GM23248 (cell line): ENCODE measurements around the gene MAP4K1. TPM values are rescaled to one million over a fixed set of nuclear protein-coding genes. Genes with fewer than 3 reads are reported as not detected.
"Not testable (repeated sequence)": the region's sequence is repeated elsewhere in the genome, so short reads cannot be mapped to it uniquely, and the experiment has no call there.

Experiments
- DNase-seq: peaks from one replicate; pipeline ENCODE4 v3.0.0-alpha.2; 2015
- H2AFZ ChIP-seq: fragments of 200-600 bp; sonication (generic); 2 replicates; pipeline ENCODE4 v1.6.1; 2016; ENCODE audit warnings: antibody characterized with exemption
- H3F3A ChIP-seq: fragments of 200-600 bp; sonication (generic); 2 replicates; pipeline ENCODE4 v1.6.1; 2016; ENCODE audit warnings: mild to moderate bottlenecking, antibody characterized with exemption, mixed run types; ENCODE audit not compliant: insufficient read depth
- H3K27ac ChIP-seq: fragments of 200-600 bp; sonication (generic); 2 replicates; pipeline ENCODE4 v1.5.1; 2016; ENCODE audit warnings: mild to moderate bottlenecking
- H3K27me3 ChIP-seq: fragments of 200-600 bp; sonication (generic); replicated peaks from 2 replicates; pipeline ENCODE4 v1.6.1; 2016; ENCODE audit warnings: mild to moderate bottlenecking; ENCODE audit not compliant: insufficient read depth
- H3K36me3 ChIP-seq: fragments of 200-600 bp; sonication (generic); 2 replicates; pipeline ENCODE4 v1.6.1; 2016; ENCODE audit warnings: low read depth, mild to moderate bottlenecking
- H3K4me1 ChIP-seq: fragments of 200-600 bp; sonication (generic); 2 replicates; pipeline ENCODE4 v1.6.1; 2016; ENCODE audit warnings: mild to moderate bottlenecking; ENCODE audit not compliant: insufficient read depth
- H3K4me2 ChIP-seq: fragments of 200-600 bp; sonication (generic); one replicate; pipeline ENCODE4 v1.6.1; 2016; ENCODE audit warnings: mild to moderate bottlenecking; ENCODE audit not compliant: unreplicated experiment
- H3K4me3 ChIP-seq: fragments of 200-600 bp; sonication (generic); 2 replicates; pipeline ENCODE4 v1.5.1; 2016; ENCODE audit warnings: mild to moderate bottlenecking
- H3K79me2 ChIP-seq: fragments of 200-600 bp; sonication (generic); 2 replicates; pipeline ENCODE4 v1.6.1; 2016; ENCODE audit warnings: mild to moderate bottlenecking; ENCODE audit not compliant: insufficient read depth
- H3K9ac ChIP-seq: fragments of 200-600 bp; sonication (generic); 2 replicates; pipeline ENCODE4 v1.6.1; 2016; ENCODE audit warnings: mild to moderate bottlenecking
- H3K9me2 ChIP-seq: fragments of 200-600 bp; sonication (generic); 2 replicates; pipeline ENCODE4 v1.6.1; 2016; ENCODE audit warnings: mixed run types, mild to moderate bottlenecking, moderate library complexity; ENCODE audit not compliant: insufficient read depth
- H3K9me3 ChIP-seq: fragments of 200-600 bp; sonication (generic); one replicate; pipeline ENCODE4 v1.6.1; 2017; ENCODE audit warnings: low read depth
- H4K20me1 ChIP-seq: fragments of 200-600 bp; sonication (generic); 2 replicates; pipeline ENCODE4 v1.6.0; 2016; ENCODE audit not compliant: insufficient read depth
- EZH2 ChIP-seq: fragments of 200-600 bp; sonication (generic); IDR thresholded peaks from 2 replicates; pipeline ENCODE4 v1.6.1; 2018; ENCODE audit warnings: antibody characterized with exemption, mild to moderate bottlenecking; ENCODE audit not compliant: insufficient read depth, poor library complexity, severe bottlenecking
- EZH2phosphoT487 ChIP-seq: fragments of 200-600 bp; sonication (generic); IDR thresholded peaks from 2 replicates; pipeline ENCODE4 v1.6.1; 2018; ENCODE audit warnings: antibody characterized with exemption, moderate library complexity, mild to moderate bottlenecking, low read depth; ENCODE audit not compliant: insufficient read depth
- WGBS, 2 experiments: methylation state at CpG; one replicate each; pipeline ENCODE4 v1.1.6; 2015 to 2017; ENCODE audit warnings: low lambda C conversion rate in 2 of 2, low coverage in 1 of 2; ENCODE audit errors: missing lambda C conversion rate in 2 of 2; 5-methylcytosine and 5-hydroxymethylcytosine counted together
- in situ Hi-C: fragments of 300-500 bp; cut with MboI; formaldehyde crosslinking; loops from 2 replicates; pipeline ENCODE4 v1.15.0; 2020
- polyA plus RNA-seq: library from polyadenylated mRNA; unstranded; fragments of >200 nt; fragmentation: Nextera tagmentation; extraction: Ambion mirVana; gene quantifications from 2 replicates; pipeline ENCODE4 v1.2.1, GENCODE V29; 2016
- total RNA-seq: library from RNA; depleted of rRNA; stranded (reverse); fragments of >200 nt; shearing (Covaris generic); gene quantifications from 2 replicates; pipeline ENCODE4 v1.2.3, GENCODE V29; 2014

MAP4K1 gene
- total and polyA plus RNA-seq, 2 experiments from 2014 or later = 0.63 TPM; not detected in 1

DNA sequence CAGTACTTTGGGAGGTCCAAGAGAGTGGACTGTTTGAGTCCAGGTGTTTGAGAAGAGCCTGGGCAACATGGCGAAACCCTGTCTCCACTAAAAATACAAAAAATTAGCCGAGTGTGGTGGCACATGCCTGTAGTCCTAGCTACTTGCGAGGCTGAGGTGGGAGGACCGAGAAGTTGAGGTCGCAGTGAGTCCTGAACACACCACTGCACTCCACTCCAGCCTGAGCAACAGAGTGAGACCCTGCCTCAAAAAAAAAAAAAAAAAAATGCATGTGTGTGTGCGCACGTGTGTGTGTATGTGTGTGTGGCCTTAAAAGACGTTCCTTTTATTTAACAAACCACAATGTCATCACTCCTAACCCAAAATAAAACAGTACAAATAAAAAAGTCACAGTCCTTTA lies 62.6 kb downstream of the MAP4K1 start:
- in situ Hi-C loops = no loop called here
- Histone ChIP-seq H3F3A (peaks cover 3% of the 10 kb centered on the region; the same call in 1 of the 2 replicates), H3K27ac (no peak overlapping the region), H3K4me2 (no peak overlapping the region), H3K4me3 (no peak overlapping the region), H3K79me2 (no peaks in the 10 kb centered on the region), H2AFZ (no peak overlapping the region), H4K20me1 (no peaks in the 10 kb centered on the region), H3K36me3 (no peaks in the 10 kb centered on the region), H3K9ac (no peak overlapping the region), H3K9me2 (no peaks in the 10 kb centered on the region), H3K27me3 (no peaks in the 10 kb centered on the region), H3K9me3 (no peaks in the 10 kb centered on the region), H3K4me1 (peaks cover 7% of the 10 kb centered on the region)
- WGBS, 2 experiments = 31 to 36% methylated on average over 8 of the region's 8 CpGs
- no peak for DNase-seq
- TF ChIP-seq EZH2phosphoT487 (no peak), EZH2 (no peak)

DNA sequence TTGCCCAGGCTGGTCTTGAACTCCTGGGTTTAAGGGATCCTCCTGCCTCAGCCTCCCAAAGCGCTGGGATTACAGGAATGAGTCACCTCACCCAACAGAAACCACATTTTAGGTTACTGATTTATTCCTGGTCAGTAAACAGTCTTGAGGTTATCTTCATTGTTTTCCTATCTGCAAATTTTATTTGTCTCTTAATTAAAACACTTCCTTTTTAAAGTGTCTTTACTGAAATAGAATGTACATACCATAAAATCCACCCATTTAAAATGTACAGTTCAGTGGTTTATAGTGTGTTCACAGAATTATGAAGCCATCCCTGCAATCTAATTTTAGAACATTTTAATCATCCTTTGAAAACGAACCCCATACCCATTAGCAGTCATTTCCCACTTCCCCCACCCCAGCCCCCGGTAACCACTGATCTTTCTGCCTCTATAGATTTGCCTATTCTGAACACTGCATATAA lies 63.0 kb downstream of the MAP4K1 start:
- Histone ChIP-seq H3K4me2 (no peak overlapping the region), H3K27me3 (no peaks in the 10 kb centered on the region), H3K27ac (no peak overlapping the region), H3K79me2 (no peaks in the 10 kb centered on the region), H3K4me1 (peaks cover 3% of the 10 kb centered on the region), H3K9me3 (no peaks in the 10 kb centered on the region), H3K9me2 (no peaks in the 10 kb centered on the region), H3K36me3 (no peaks in the 10 kb centered on the region), H3F3A (no peaks in the 10 kb centered on the region), H3K9ac (no peak overlapping the region), H3K4me3 (no peak overlapping the region), H2AFZ (no peak overlapping the region), H4K20me1 (no peaks in the 10 kb centered on the region)
- 14 to 16% methylated on average over 3 of the region's 3 CpGs for WGBS, 2 experiments
- no peak for DNase-seq
- in situ Hi-C loops = no loop called here
- TF ChIP-seq EZH2phosphoT487 (no peak), EZH2 (no peak)

DNA sequence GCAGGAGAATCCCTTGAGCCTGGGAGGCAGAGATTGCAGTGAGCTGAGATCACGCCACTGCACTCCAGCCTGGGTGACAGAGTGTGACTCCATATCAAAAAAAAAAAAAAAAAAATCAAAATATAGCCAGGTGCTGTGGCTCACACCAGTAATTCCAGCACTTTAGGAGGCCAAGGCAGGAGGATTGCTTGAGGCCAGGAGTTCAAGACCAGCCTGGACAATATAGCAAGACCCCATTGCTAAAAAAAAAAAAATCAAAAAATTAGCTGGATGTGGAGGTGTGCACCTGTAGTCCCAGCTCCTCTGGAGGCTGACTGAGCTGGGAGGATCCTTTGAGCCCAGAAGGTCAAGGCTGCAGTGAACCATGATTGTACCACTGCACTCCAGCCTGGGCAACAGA lies 64.5 kb downstream of the MAP4K1 start:
- H3K9me2 ChIP-seq, H4K20me1 ChIP-seq, H3F3A ChIP-seq, DNase-seq, H3K36me3 ChIP-seq, H3K27ac ChIP-seq, H3K27me3 ChIP-seq, H3K4me1 ChIP-seq, H2AFZ ChIP-seq, H3K79me2 ChIP-seq, H3K9me3 ChIP-seq, H3K4me2 ChIP-seq, in situ Hi-C loops, H3K4me3 ChIP-seq, H3K9ac ChIP-seq: not testable (repeated sequence)
- 75 to 96% methylated on average over 1 of the region's 1 CpG for WGBS, 2 experiments

DNA sequence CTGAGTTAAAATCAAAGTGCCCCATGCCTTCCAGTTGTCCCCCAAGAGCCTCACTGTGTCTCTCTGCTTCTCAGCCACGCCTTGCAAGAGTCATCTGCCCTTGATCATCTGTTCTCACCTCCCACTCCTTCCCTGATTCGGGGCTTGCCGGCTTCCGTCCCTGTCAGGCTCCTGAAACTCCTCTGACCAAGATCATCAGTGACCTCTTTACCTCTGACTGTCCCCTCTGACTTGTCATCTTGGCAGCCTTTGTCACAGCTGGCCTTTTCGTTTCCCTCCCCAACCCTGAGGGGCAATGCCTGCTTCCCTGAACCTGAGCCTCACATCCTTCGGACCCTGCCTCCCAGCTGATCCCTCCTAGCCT lies 66.3 kb downstream of the MAP4K1 start:
- Histone ChIP-seq H3K27me3 (no peaks in the 10 kb centered on the region; the same call in 1 of the 2 replicates), H3K9ac (no peak overlapping the region), H3K79me2 (no peaks in the 10 kb centered on the region), H3K4me3 (no peak overlapping the region), H3K4me1 (no peaks in the 10 kb centered on the region), H4K20me1 (no peaks in the 10 kb centered on the region), H3K27ac (no peak overlapping the region), H3F3A (no peaks in the 10 kb centered on the region), H3K4me2 (no peak overlapping the region), H2AFZ (no peak overlapping the region), H3K9me3 (no peaks in the 10 kb centered on the region), H3K9me2 (no peaks in the 10 kb centered on the region), H3K36me3 (no peaks in the 10 kb centered on the region)
- TF ChIP-seq EZH2 (no peak), EZH2phosphoT487 (no peak)
- WGBS, 2 experiments = 25% methylated on average over 6 of the region's 6 CpGs
- DNase-seq = peak; percentile 35
- in situ Hi-C loops = no loop called here

- Histone ChIP-seq H3K9me3 (no peaks in the 10 kb centered on the region), H3F3A (no peaks in the 10 kb centered on the region), H3K4me1 (no peaks in the 10 kb centered on the region), H3K9me2 (no peaks in the 10 kb centered on the region), H3K27me3 (no peaks in the 10 kb centered on the region; the same call in 1 of the 2 replicates), H3K27ac (no peak overlapping the region), H3K4me2 (no peak overlapping the region), H2AFZ (no peak overlapping the region), H3K4me3 (no peak overlapping the region), H3K79me2 (no peaks in the 10 kb centered on the region), H3K36me3 (no peaks in the 10 kb centered on the region), H4K20me1 (no peaks in the 10 kb centered on the region), H3K9ac (no peak overlapping the region)
- TF ChIP-seq EZH2 (no peak), EZH2phosphoT487 (no peak)
- in situ Hi-C loops = no loop called here
- 29 to 34% methylated on average over 3 of the region's 3 CpGs for WGBS, 2 experiments
- no peak for DNase-seq
Observed at GRCh38 chr19:38550376-38550775, 67.4 kb downstream of the MAP4K1 start.
